BLaER1 treated with 17β-estradiol and CSF1 and Interleukin-3, amounts not matched to agents 10 nM and 100 nM (cell line): ENCODE data around the gene LCK.
"Not testable (repeated sequence)": the region's sequence is repeated elsewhere in the genome, so short reads cannot be mapped to it uniquely, and the experiment has no call there.

ENCODE experiments used
- H3K27ac ChIP-seq, 11 experiments: shearing (Covaris generic); formaldehyde crosslinking; 2 replicates each; pipeline ENCODE4 v1.8.1; 2022
- H3K27me3 ChIP-seq, 11 experiments: shearing (Covaris generic); formaldehyde crosslinking; 2 replicates each; pipeline ENCODE4 v1.8.1; 2022
- H3K36me3 ChIP-seq, 11 experiments: shearing (Covaris generic); formaldehyde crosslinking; 2 replicates each; pipeline ENCODE4 v1.8.1; 2022
- H3K4me1 ChIP-seq, 10 experiments: shearing (Covaris generic); formaldehyde crosslinking; 2 replicates each; pipeline ENCODE4 v1.8.1; 2022
- H3K4me2 ChIP-seq, 11 experiments: shearing (Covaris generic); formaldehyde crosslinking; 2 replicates each; pipeline ENCODE4 v1.8.1; 2022
- H3K4me3 ChIP-seq, 10 experiments: shearing (Covaris generic); formaldehyde crosslinking; 2 replicates each; pipeline ENCODE4 v1.8.1; 2022
- H3K9ac ChIP-seq, 11 experiments: shearing (Covaris generic); formaldehyde crosslinking; 2 replicates each; pipeline ENCODE4 v1.8.1; 2022
- H3K9me3 ChIP-seq, 11 experiments: shearing (Covaris generic); formaldehyde crosslinking; replicated peaks in 1 of 11; 2 replicates each; pipeline ENCODE4 v1.8.1; 2022
- H4K20me1 ChIP-seq, 11 experiments: shearing (Covaris generic); formaldehyde crosslinking; 2 replicates each; pipeline ENCODE4 v1.8.1; 2022
- Cebpa-rat ChIP-seq, 11 experiments: shearing (Covaris generic); IDR thresholded peaks; 2 replicates each; pipeline ENCODE4 v1.8.1; 2022

The LCK gene

DNA sequence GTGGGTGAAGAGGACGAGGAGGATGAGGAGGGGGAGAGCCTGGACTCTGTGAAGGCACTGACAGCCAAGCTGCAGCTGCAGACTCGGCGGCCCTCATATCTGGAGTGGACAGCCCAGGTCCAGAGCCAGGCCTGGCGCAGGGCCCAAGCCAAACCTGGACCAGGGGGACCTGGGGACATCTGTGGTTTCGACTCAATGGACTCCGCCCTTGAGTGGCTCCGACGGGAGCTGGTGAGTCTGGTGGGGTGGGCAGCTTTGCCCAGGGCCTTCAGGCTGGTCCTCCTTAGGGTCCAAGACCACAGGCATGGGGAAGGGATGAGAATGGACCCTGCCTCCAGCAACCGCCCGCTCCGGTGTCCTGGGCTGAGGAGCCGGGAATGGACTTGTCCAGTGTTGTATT is 3.6 kb upstream of the LCK start:
- H3K27me3 ChIP-seq: peaks cover 0 to 6% (median 0%) of the 10 kb centered on the region in 11 experiments; a peak in 1 of 22 replicates
- H3K27ac ChIP-seq: peak overlapping the region in 2 of 11 experiments; percentile 79 to 89; a peak in 4 of 22 replicates
- no peak overlapping the region for H3K4me3 ChIP-seq
- H3K4me1 ChIP-seq: peaks cover 60 to 81% (median 77%) of the 10 kb centered on the region in 10 experiments
- H3K9ac ChIP-seq: no peak overlapping the region
- H3K4me2 ChIP-seq: peak overlapping the region; percentile 36 to 98 (median 94); a peak in 19 of 22 replicates
- H3K36me3 ChIP-seq: no peaks in the 10 kb centered on the region
- no peak for TF ChIP-seq Cebpa-rat (IDR thresholded peaks at IDR 0.05)
- peaks cover 0 to 16% (median 0%) of the 10 kb centered on the region in 11 experiments; a peak in 1 of 22 replicates for H4K20me1 ChIP-seq
- H3K9me3 ChIP-seq: no peaks in the 10 kb centered on the region

DNA sequence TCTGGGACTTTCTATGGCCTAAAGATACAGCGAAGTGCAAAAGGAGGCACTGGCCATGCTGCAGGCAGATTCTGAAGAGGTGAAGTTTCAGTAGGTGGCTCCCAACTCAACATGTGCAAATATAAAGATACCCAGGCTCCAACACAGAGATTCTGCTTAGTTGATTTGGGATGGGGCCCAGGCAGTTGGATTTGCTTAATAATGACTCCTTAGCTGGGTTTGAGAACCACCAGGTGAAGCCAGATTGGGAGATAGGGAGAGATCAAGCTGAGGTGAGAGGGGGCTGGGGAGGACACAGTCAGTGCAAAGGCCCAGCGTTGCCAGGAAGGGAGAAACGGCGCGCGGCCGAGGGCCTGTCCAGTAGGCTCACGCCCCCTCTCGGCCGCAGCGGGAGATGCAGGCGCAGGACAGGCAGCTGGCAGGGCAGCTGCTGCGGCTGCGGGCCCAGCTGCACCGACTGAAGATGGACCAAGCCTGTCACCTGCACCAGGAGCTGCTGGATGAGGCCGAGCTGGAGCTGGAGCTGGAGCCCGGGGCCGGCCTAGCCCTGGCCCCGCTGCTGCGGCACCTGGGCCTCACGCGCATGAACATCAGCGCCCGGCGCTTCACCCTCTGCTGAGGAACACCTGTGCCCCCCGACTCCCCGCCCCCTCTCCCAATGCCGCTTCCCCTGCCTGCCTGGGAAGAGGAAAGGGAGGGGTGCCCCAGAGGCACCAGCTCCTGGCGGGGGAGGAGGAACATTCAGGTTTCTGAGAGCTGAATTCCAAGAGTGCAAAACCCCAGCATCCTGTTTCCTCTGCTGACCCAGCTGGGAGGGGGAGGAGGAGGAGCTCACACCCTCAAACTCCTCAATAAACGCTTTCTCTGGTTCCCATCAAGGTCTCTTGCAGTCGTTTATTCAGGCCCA is 2.8 kb upstream of the LCK start:
- Histone ChIP-seq H3K4me1 (peaks cover 63 to 81% (median 79%) of the 10 kb centered on the region in 10 experiments), H3K9me3 (no peaks in the 10 kb centered on the region), H3K9ac (peak overlapping the region in 8 of 11 experiments; percentile 6 to 80 (median 52); a peak in 11 of 22 replicates), H3K4me3 (peak overlapping the region in 4 of 10 experiments; percentile 7 to 41 (median 24); a peak in 7 of 20 replicates), H3K36me3 (no peaks in the 10 kb centered on the region), H3K4me2 (peak overlapping the region; percentile 80 to 98 (median 94)), H3K27ac (peak overlapping the region in 7 of 11 experiments; percentile 42 to 89 (median 79); a peak in 14 of 22 replicates), H3K27me3 (peaks cover 0 to 6% (median 0%) of the 10 kb centered on the region in 11 experiments; a peak in 1 of 22 replicates), H4K20me1 (peaks cover 0 to 16% (median 0%) of the 10 kb centered on the region in 11 experiments; a peak in 1 of 22 replicates)
- TF ChIP-seq Cebpa-rat (IDR thresholded peaks at IDR 0.05): no peak

DNA sequence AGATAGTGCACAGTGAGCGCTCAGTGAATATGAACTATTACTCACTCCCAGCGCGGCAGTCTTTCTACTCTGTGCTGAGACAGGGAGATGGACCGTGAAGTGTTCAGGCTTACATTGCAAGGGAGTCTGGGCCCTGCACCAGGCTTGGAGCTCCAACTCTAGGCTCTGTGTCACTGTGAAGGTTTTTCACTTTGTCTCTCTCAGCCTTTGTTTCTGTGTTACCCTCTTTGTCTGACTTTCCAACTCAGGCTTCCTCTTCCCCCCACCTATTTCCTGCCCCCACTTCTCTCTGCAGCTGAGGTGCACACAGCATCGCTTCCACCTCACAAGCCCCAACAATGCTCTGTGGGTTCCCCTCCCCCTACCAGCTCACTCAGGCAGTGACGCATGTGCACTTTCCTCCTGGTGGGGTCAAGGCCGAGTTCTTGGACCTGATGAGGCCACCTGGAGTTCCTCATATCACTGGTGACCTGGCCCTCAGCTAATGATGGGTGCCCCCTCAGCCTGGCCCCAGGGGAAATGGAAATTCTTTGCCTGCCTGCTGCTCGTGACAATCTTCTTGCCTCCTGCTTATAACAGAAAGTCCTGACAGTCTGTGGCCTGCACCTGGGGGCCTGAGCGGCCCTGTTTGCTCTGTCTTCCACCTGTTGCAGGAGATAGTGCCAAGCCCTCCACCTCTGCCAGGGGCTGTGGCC is 1.1 kb upstream of the LCK start:
- peak overlapping the region in 8 of 11 experiments; percentile 40 to 80 (median 65); a peak in 16 of 22 replicates for H3K9ac ChIP-seq
- no peak for TF ChIP-seq Cebpa-rat (IDR thresholded peaks at IDR 0.05)
- H3K27ac ChIP-seq: peak overlapping the region in 8 of 11 experiments; percentile 58 to 89 (median 79); a peak in 16 of 22 replicates
- peaks cover 75 to 98% (median 96%) of the 10 kb centered on the region in 10 experiments for H3K4me1 ChIP-seq
- peaks cover 0 to 6% (median 0%) of the 10 kb centered on the region in 11 experiments; a peak in 1 of 22 replicates for H3K27me3 ChIP-seq
- peak overlapping the region in 5 of 10 experiments; percentile 14 to 44 (median 25); a peak in 4 of 20 replicates for H3K4me3 ChIP-seq
- H3K4me2 ChIP-seq: peak overlapping the region; percentile 80 to 98 (median 94)
- peaks cover 0 to 16% (median 0%) of the 10 kb centered on the region in 11 experiments; a peak in 1 of 22 replicates for H4K20me1 ChIP-seq
- H3K9me3 ChIP-seq: no peaks in the 10 kb centered on the region
- H3K36me3 ChIP-seq: no peaks in the 10 kb centered on the region

DNA sequence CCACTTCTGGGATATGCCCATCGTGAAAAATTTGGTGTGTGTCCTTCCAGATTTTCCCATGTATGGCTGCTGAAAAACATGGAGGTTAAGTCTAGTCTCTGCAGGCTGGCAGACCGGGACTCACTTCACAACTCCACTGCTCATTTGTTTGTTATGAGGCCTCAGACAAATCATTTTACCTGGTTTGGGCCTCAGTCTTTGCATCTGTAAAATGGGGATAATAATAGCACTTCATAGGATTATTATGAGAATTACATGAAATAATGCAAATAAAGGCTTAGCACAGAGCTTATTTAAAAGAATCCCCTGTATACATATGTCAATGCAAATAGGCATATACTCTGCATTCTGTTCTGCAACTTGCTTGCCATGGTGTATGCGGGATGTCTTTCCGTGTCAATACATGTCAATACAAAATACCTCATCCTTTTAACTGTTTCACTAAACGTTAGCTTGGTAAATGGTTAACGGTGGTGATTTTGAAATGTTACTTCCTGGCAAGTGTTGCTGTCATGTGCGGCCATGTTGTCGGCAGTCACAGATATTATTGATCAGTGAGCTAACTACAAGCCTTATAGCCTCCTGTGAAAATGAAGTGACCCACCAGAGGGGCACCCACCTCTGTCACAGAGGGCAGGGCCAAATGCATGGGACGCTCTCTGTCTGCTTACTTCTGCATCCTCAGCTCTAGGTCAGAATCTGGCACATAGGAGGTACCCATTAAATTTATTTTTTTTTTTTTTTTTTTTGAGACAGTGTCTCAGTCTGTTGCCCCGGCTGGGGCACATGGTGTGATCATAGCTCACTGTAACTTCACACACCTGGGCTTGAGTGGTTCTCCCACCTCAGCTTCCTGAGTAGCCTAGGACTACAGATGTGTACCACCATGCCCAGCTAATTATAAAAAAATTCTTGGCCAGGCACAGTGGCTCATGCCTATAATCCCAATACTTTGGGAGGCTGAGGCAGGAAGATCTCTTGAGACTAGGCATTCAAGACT is 4.3 kb downstream of the LCK start:
- H3K4me3 ChIP-seq: no peak overlapping the region
- peaks cover 0 to 6% (median 0%) of the 10 kb centered on the region in 11 experiments; a peak in 1 of 22 replicates for H3K27me3 ChIP-seq
- peak overlapping the region in 2 of 11 experiments; percentile 79 to 89; a peak in 2 of 22 replicates for H3K27ac ChIP-seq
- H3K4me2 ChIP-seq: peak overlapping the region in 3 of 11 experiments; percentile 96 to 98 (median 97); a peak in 4 of 22 replicates
- TF ChIP-seq Cebpa-rat (IDR thresholded peaks at IDR 0.05): no peak
- H4K20me1 ChIP-seq: no peaks in the 10 kb centered on the region
- H3K4me1 ChIP-seq: peaks cover 39 to 74% (median 49%) of the 10 kb centered on the region in 10 experiments
- H3K36me3 ChIP-seq: no peaks in the 10 kb centered on the region
- H3K9me3 ChIP-seq: no peaks in the 10 kb centered on the region
- no peak overlapping the region for H3K9ac ChIP-seq

GRCh38 chr1:32256473-32257226 is 5.6 kb downstream of the LCK start:
- peak overlapping the region in 3 of 11 experiments; percentile 1 to 13 (median 12); a peak in 4 of 22 replicates for H3K4me2 ChIP-seq

GRCh38 chr1:32257227-32257508 is 6.1 kb downstream of the LCK start:
- no peak for TF ChIP-seq Cebpa-rat (IDR thresholded peaks at IDR 0.05)
- no peaks in the 10 kb centered on the region for H4K20me1 ChIP-seq
- peak overlapping the region in 3 of 11 experiments; percentile 1 to 13 (median 12); a peak in 4 of 22 replicates for H3K4me2 ChIP-seq
- H3K36me3 ChIP-seq: no peaks in the 10 kb centered on the region
- H3K27me3 ChIP-seq: no peaks in the 10 kb centered on the region
- H3K9me3 ChIP-seq: no peaks in the 10 kb centered on the region
- H3K4me1 ChIP-seq: peaks cover 22 to 56% (median 31%) of the 10 kb centered on the region in 10 experiments
- no peak overlapping the region for H3K4me3 ChIP-seq
- no peak overlapping the region for H3K27ac ChIP-seq
- H3K9ac ChIP-seq: no peak overlapping the region

More at GRCh38 chr1:32256473-32257226, 5.6 kb downstream of the LCK start:
- no peaks in the 10 kb centered on the region for H3K27me3 ChIP-seq
- H3K36me3 ChIP-seq: no peaks in the 10 kb centered on the region
- H3K4me3 ChIP-seq: no peak overlapping the region
- no peak overlapping the region; a peak in 1 of 22 replicates for H3K27ac ChIP-seq
- H3K9me3 ChIP-seq: no peaks in the 10 kb centered on the region
- H3K9ac ChIP-seq: no peak overlapping the region
- no peaks in the 10 kb centered on the region for H4K20me1 ChIP-seq
- no peak for TF ChIP-seq Cebpa-rat (IDR thresholded peaks at IDR 0.05)
- peaks cover 27 to 62% (median 36%) of the 10 kb centered on the region in 10 experiments for H3K4me1 ChIP-seq

- not testable (repeated sequence) for H3K9me3 ChIP-seq, H3K27me3 ChIP-seq, H3K4me3 ChIP-seq, H3K36me3 ChIP-seq, H4K20me1 ChIP-seq
- Histone ChIP-seq H3K4me2 (peak overlapping the region in 10 of 11 experiments; percentile 7 to 87 (median 77); a peak in 18 of 22 replicates), H3K4me1 (peaks cover 23 to 52% (median 46%) of the 10 kb centered on the region in 10 experiments), H3K27ac (peak overlapping the region in 8 of 11 experiments; percentile 25 to 89 (median 77); a peak in 14 of 22 replicates), H3K9ac (peak overlapping the region in 5 of 11 experiments; percentile 29 to 77 (median 71); a peak in 7 of 22 replicates)
Observed at GRCh38 chr1:32263236-32263593, 12.2 kb downstream of the LCK start.
